HepG2 (cell line): ENCODE measurements around the gene RER1. TPM values are rescaled to one million over a fixed set of nuclear protein-coding genes. Genes with fewer than 3 reads are reported as not detected.
A peak's percentile ranks its signal among the peaks of the same experiment; 100 is the strongest.

Source experiments
- ARHGAP35 ChIP-seq: sonication (generic); formaldehyde crosslinking; IDR thresholded peaks from 2 replicates; pipeline ENCODE4 v1.9.0; 2022; ENCODE audit warnings: mild to moderate bottlenecking, inconsistent platforms, moderate library complexity, missing genetic modification reagents, borderline replicate concordance
- CREM ChIP-seq, 2 experiments: sonication (generic) in 1 of 2; formaldehyde crosslinking in 1 of 2; IDR thresholded peaks; 2 replicates each; pipeline versions ENCODE4 v1.4.0 to v1.6.1; 2016 to 2020; ENCODE audit warnings: antibody characterized with exemption in 1 of 2, mild to moderate bottlenecking in 1 of 2, missing genetic modification reagents in 1 of 2
- DPF2 ChIP-seq: sonication (generic); formaldehyde crosslinking; IDR thresholded peaks from 2 replicates; pipeline ENCODE4 v1.4.0; 2020; ENCODE audit warnings: mild to moderate bottlenecking, low read depth, missing genetic modification reagents, borderline replicate concordance
- ETV5 ChIP-seq: IDR thresholded peaks from 2 replicates; pipeline ENCODE4 v1.6.1; 2018; ENCODE audit warnings: missing biosample characterization, missing genetic modification reagents, inconsistent platforms, borderline replicate concordance
- GTF3A ChIP-seq: sonication (generic); formaldehyde crosslinking; conservative IDR thresholded peaks from 2 replicates; pipeline ENCODE4 v1.4.0; 2020; ENCODE audit warnings: mild to moderate bottlenecking, missing genetic modification reagents
- HNRNPLL ChIP-seq: fragments of 200-400 bp; formaldehyde crosslinking; IDR thresholded peaks from 2 replicates; pipeline ENCODE4 v1.6.1; 2017; ENCODE audit warnings: mild to moderate bottlenecking, low read depth, low read length; ENCODE audit not compliant: poor library complexity, severe bottlenecking
- HOXA9 ChIP-seq: sonication (generic); formaldehyde crosslinking; IDR thresholded peaks from 2 replicates; pipeline ENCODE4 v1.8.1; 2022; ENCODE audit warnings: missing genetic modification reagents, mild to moderate bottlenecking, moderate library complexity, borderline replicate concordance
- JUNB ChIP-seq: sonication (generic); formaldehyde crosslinking; IDR thresholded peaks from 2 replicates; pipeline ENCODE4 v1.8.0; 2022; ENCODE audit warnings: missing genetic modification reagents, mild to moderate bottlenecking, borderline replicate concordance
- KAT2B ChIP-seq: fragments of 150-350 bp; IDR thresholded peaks from 2 replicates; pipeline ENCODE4 v1.6.1; 2014; ENCODE audit warnings: low read depth, low read length, borderline replicate concordance
- KLF12 ChIP-seq: sonication (generic); formaldehyde crosslinking; IDR thresholded peaks from 2 replicates; pipeline ENCODE4 v1.4.0; 2020; ENCODE audit warnings: missing genetic modification reagents, borderline replicate concordance
- MATR3 ChIP-seq: sonication (generic); formaldehyde crosslinking; IDR thresholded peaks from 2 replicates; pipeline ENCODE4 v1.4.0; 2020; ENCODE audit warnings: missing genetic modification reagents
- MNT ChIP-seq: fragments of 450-650 bp; IDR thresholded peaks from 2 replicates; pipeline ENCODE4 v1.6.1; 2016
- MTA3 ChIP-seq: sonication (generic); formaldehyde crosslinking; IDR thresholded peaks from 2 replicates; pipeline ENCODE4 v1.4.0; 2020; ENCODE audit warnings: missing genetic modification reagents
- MYC ChIP-seq: sonication (generic); formaldehyde crosslinking; IDR thresholded peaks from 2 replicates; pipeline ENCODE4 v1.9.0; 2021; ENCODE audit warnings: missing genetic modification reagents, borderline replicate concordance
- NFKB2 ChIP-seq: sonication (generic); formaldehyde crosslinking; IDR thresholded peaks from 2 replicates; pipeline ENCODE4 v1.4.0; 2020; ENCODE audit warnings: missing genetic modification reagents, borderline replicate concordance
- NFYC ChIP-seq: IDR thresholded peaks from 2 replicates; pipeline ENCODE4 v1.6.1; 2016; ENCODE audit warnings: missing genetic modification reagents, missing compliant biosample characterization
- NR2C2 ChIP-seq: sonication (generic); formaldehyde crosslinking; IDR thresholded peaks from 2 replicates; pipeline ENCODE4 v1.4.0; 2020; ENCODE audit warnings: missing genetic modification reagents, mild to moderate bottlenecking, moderate library complexity, borderline replicate concordance
- NR2F2 ChIP-seq: IDR thresholded peaks from 2 replicates; pipeline ENCODE4 v1.6.1; 2012; ENCODE audit warnings: low read depth, inconsistent platforms, borderline replicate concordance
- REL ChIP-seq: sonication (generic); formaldehyde crosslinking; conservative IDR thresholded peaks from 2 replicates; pipeline ENCODE4 v1.8.0; 2022; ENCODE audit warnings: mild to moderate bottlenecking, missing genetic modification reagents, moderate library complexity
- RELA ChIP-seq: sonication (generic); formaldehyde crosslinking; IDR thresholded peaks from 2 replicates; pipeline ENCODE4 v1.4.0; 2020; ENCODE audit warnings: missing genetic modification reagents
- SIN3A ChIP-seq: IDR thresholded peaks from 2 replicates; pipeline ENCODE4 v1.6.1; 2011; ENCODE audit warnings: low read depth, mild to moderate bottlenecking, control low read depth, low read length, borderline replicate concordance
- SIX1 ChIP-seq: sonication (generic); formaldehyde crosslinking; IDR thresholded peaks from 2 replicates; pipeline ENCODE4 v1.4.0; 2020; ENCODE audit warnings: missing genetic modification reagents, borderline replicate concordance
- SIX4 ChIP-seq: sonication (generic); formaldehyde crosslinking; IDR thresholded peaks from 2 replicates; pipeline ENCODE4 v1.4.0; 2020; ENCODE audit warnings: missing genetic modification reagents
- TOE1 ChIP-seq: sonication (generic); formaldehyde crosslinking; IDR thresholded peaks from 2 replicates; pipeline ENCODE4 v1.4.0; 2020; ENCODE audit warnings: mild to moderate bottlenecking, missing genetic modification reagents
- ZBTB20 ChIP-seq: sonication (generic); formaldehyde crosslinking; IDR thresholded peaks from 2 replicates; pipeline ENCODE4 v1.8.1; 2023; ENCODE audit warnings: missing genetic modification reagents, low read depth, mild to moderate bottlenecking, borderline replicate concordance
- ZBTB7B ChIP-seq: sonication (generic); formaldehyde crosslinking; IDR thresholded peaks from 2 replicates; pipeline ENCODE4 v1.4.0; 2020; ENCODE audit warnings: missing genetic modification reagents
- ZNF160 ChIP-seq: sonication (generic); formaldehyde crosslinking; IDR thresholded peaks from 2 replicates; pipeline ENCODE4 v1.8.0; 2022; ENCODE audit warnings: mild to moderate bottlenecking, inconsistent platforms, missing genetic modification reagents
- ZNF292 ChIP-seq: sonication (generic); formaldehyde crosslinking; IDR thresholded peaks from 2 replicates; pipeline ENCODE4 v1.8.1; 2022; ENCODE audit warnings: mild to moderate bottlenecking, low read depth, missing genetic modification reagents, borderline replicate concordance
- ZNF430 ChIP-seq: sonication (generic); formaldehyde crosslinking; IDR thresholded peaks from 2 replicates; pipeline ENCODE4 v1.9.0; 2021; ENCODE audit warnings: mild to moderate bottlenecking, missing genetic modification reagents
- ZNF441 ChIP-seq: sonication (generic); formaldehyde crosslinking; IDR thresholded peaks from 2 replicates; pipeline ENCODE4 v1.7.0; 2021; ENCODE audit warnings: missing genetic modification reagents, borderline replicate concordance
- ZNF547 ChIP-seq: sonication (generic); formaldehyde crosslinking; IDR thresholded peaks from 2 replicates; pipeline ENCODE4 v1.5.1; 2020; ENCODE audit warnings: mild to moderate bottlenecking, missing genetic modification reagents
- polyA plus RNA-seq, 8 experiments: library from polyadenylated mRNA; depleted of rRNA in 3 of 8; stranded (reverse) in 7 of 8; unstranded in 1 of 8; fragments of >200 nt; fragmentation: Illumina TruSeq in 4 of 8; extraction: Trizol in 4 of 8; gene quantifications; 2 replicates each; pipeline versions ENCODE4 v1.2.1 to v1.2.3, GENCODE V29; 2011 to 2016; ENCODE audit warnings: low read depth in 4 of 8, missing spikeins in 1 of 8, mixed read lengths in 1 of 8; ENCODE audit not compliant: insufficient read depth in 1 of 8
- total RNA-seq, 5 experiments: library from RNA; depleted of rRNA; stranded (reverse); fragments of >200 nt; fragmentation: Illumina TruSeq; extraction: Trizol; gene quantifications; 2 replicates each; pipeline ENCODE4 v1.2.3, GENCODE V29; 2016; ENCODE audit warnings: low read depth in 1 of 5

The RER1 gene
- total and polyA plus RNA-seq, 2 of the 13 experiments (the other 11 are each of a cell fraction or from before 2014, with no cell fraction given): 128 to 164 TPM

GRCh38 chr1:2412395-2412772 lies 20.7 kb downstream of the RER1 start, which contains the start of gene PEX10 (continued):
- no peak for TF ChIP-seq JUNB (CRISPR knock-in tag)
- 0 out of 2 replicates have a peak, but pooled peaks have one; percentile 9 for TF ChIP-seq REL (CRISPR knock-in tag)
- no peak for TF ChIP-seq ZNF292 (CRISPR knock-in tag)
- 0 out of 2 replicates have a peak, but pooled peaks have one; percentile 30 for TF ChIP-seq MNT
- TF ChIP-seq ETV5 (CRISPR knock-in tag): 0 out of 2 replicates have a peak, but pooled peaks have one; percentile 45
- TF ChIP-seq KAT2B: no peak
- 0 out of 2 replicates have a peak, but pooled peaks have one; percentile 41 for TF ChIP-seq MATR3 (CRISPR knock-in tag)
- no peak for TF ChIP-seq RELA (CRISPR knock-in tag)
- TF ChIP-seq GTF3A: no peak
- TF ChIP-seq DPF2 (CRISPR knock-in tag): no peak
- TF ChIP-seq MYC (CRISPR knock-in tag): peak; percentile 40; the same call in 1 of the 2 replicates
- TF ChIP-seq ZBTB7B (CRISPR knock-in tag): peak; percentile 46; the same call in 1 of the 2 replicates
- TF ChIP-seq NFYC (CRISPR knock-in tag): no peak
- TF ChIP-seq SIX1 (CRISPR knock-in tag): no peak
- TF ChIP-seq SIN3A: peak; percentile 78; the same call in 1 of the 2 replicates
- no peak for TF ChIP-seq MTA3 (CRISPR knock-in tag)
- TF ChIP-seq ZBTB20 (CRISPR knock-in tag): no peak
- TF ChIP-seq TOE1 (CRISPR knock-in tag): no peak
- no peak; the same call in 1 of the 2 replicates for TF ChIP-seq ZNF430 (CRISPR knock-in tag)
- TF ChIP-seq ARHGAP35 (CRISPR knock-in tag): no peak
- peak; percentile 21 for TF ChIP-seq NR2C2 (CRISPR knock-in tag)
- peak; percentile 49 for TF ChIP-seq HNRNPLL
- TF ChIP-seq SIX4 (CRISPR knock-in tag): no peak
- no peak for TF ChIP-seq NFKB2 (CRISPR knock-in tag)
- TF ChIP-seq ZNF441 (CRISPR knock-in tag): no peak; the same call in 1 of the 2 replicates
- no peak for TF ChIP-seq ZNF547
- TF ChIP-seq HOXA9: no peak
- TF ChIP-seq NR2F2: no peak
- TF ChIP-seq ZNF160 (CRISPR knock-in tag): no peak
- peak; percentile 89 for TF ChIP-seq CREM (IDR thresholded peaks at IDR 0.05)
- TF ChIP-seq CREM (CRISPR knock-in tag; IDR thresholded peaks at IDR 0.05): peak; percentile 92
- peak; percentile 89; the same call in 1 of the 2 replicates for TF ChIP-seq KLF12 (CRISPR knock-in tag)
